A673 (cell line): ENCODE measurements around the gene LRRTM3. TPM values are rescaled to one million over a fixed set of nuclear protein-coding genes. Genes with fewer than 3 reads are reported as not detected.
A peak's percentile ranks its signal among the peaks of the same experiment; 100 is the strongest.

Experiments used
- BruUV-seq: library from RNA; stranded (reverse); fragments of 400-500 nt; replicated peaks from 2 replicates; lab custom pipeline; 2021; lab: Mats Ljungman, UMichigan
- CTCF ChIA-PET: fragments of 300-600 bp; sonication (Branson Sonifier 250); formaldehyde crosslinking; loops from one replicate; lab custom pipeline; 2022; ENCODE audit warnings: antibody characterized with exemption; lab: Charles Lee
- POLR2A ChIA-PET: fragments of 300-600 bp; sonication (Branson Sonifier 250); formaldehyde crosslinking; loops from one replicate; lab custom pipeline; 2022; ENCODE audit warnings: antibody characterized with exemption; ENCODE audit not compliant: low non-redundant PET; lab: Charles Lee
- DNase-seq: peaks from one replicate; pipeline ENCODE4 v3.0.0-alpha.2; 2015; ENCODE audit warnings: low spot score
- H3K27ac ChIP-seq: fragments of 200-600 bp; sonication (generic); 2 replicates; pipeline ENCODE4 v1.5.1; 2016; ENCODE audit warnings: mixed run types, low read depth, mild to moderate bottlenecking, mixed read lengths, antibody characterized with exemption, low read length; ENCODE audit not compliant: poor library complexity, severe bottlenecking
- H3K27me3 ChIP-seq: fragments of 200-600 bp; sonication (generic); replicated peaks from 2 replicates; pipeline ENCODE4 v1.6.1; 2017; ENCODE audit warnings: mixed run types, low read depth, mild to moderate bottlenecking, mixed read lengths, antibody characterized with exemption, low read length; ENCODE audit not compliant: insufficient read depth, poor library complexity
- H3K36me3 ChIP-seq: fragments of 200-600 bp; sonication (generic); 2 replicates; pipeline ENCODE4 v1.6.1; 2016; ENCODE audit warnings: mixed run types, mild to moderate bottlenecking, mixed read lengths, antibody characterized with exemption, low read length; ENCODE audit not compliant: insufficient read depth, poor library complexity, severe bottlenecking
- H3K4me1 ChIP-seq: fragments of 200-600 bp; sonication (generic); 2 replicates; pipeline ENCODE4 v1.6.1; 2017; ENCODE audit warnings: mixed run types, mild to moderate bottlenecking, mixed read lengths, antibody characterized with exemption, low read length; ENCODE audit not compliant: insufficient read depth, poor library complexity, severe bottlenecking
- H3K4me3 ChIP-seq: fragments of 200-600 bp; sonication (generic); 2 replicates; pipeline ENCODE4 v1.5.1; 2016; ENCODE audit warnings: low read depth, mixed run types, mild to moderate bottlenecking, mixed read lengths, low read length; ENCODE audit not compliant: poor library complexity, severe bottlenecking
- H3K9me3 ChIP-seq: fragments of 200-600 bp; sonication (generic); 2 replicates; pipeline ENCODE4 v1.6.1; 2016; ENCODE audit warnings: mixed run types, low read depth, mild to moderate bottlenecking, mixed read lengths, antibody characterized with exemption, low read length; ENCODE audit not compliant: poor library complexity, severe bottlenecking
- EZH2 ChIP-seq: fragments of 200-600 bp; sonication (generic); IDR thresholded peaks from 2 replicates; pipeline ENCODE4 v1.6.1; 2017; ENCODE audit warnings: borderline replicate concordance, low read depth, mild to moderate bottlenecking, mixed read lengths, antibody characterized with exemption, low read length; ENCODE audit not compliant: poor library complexity, severe bottlenecking
- intact Hi-C: fragments of 100-400 bp; cut with micrococcal nuclease; formaldehyde crosslinking; loops from one replicate; pipeline ENCODE4 v1.10.0; 2022; ENCODE audit not compliant: unreplicated experiment
- total RNA-seq: library from RNA; stranded (reverse); gene quantifications from 2 replicates; pipeline ENCODE4 v1.2.3, GENCODE V29; 2021
- TF ChIP-seq, protein P1 (sequence below): fragments of 300-800, 200-600 bp; sonication (generic); conservative IDR thresholded peaks from 2 replicates; pipeline ENCODE4 v1.5.1; 2017; ENCODE audit warnings: low read depth, mild to moderate bottlenecking, antibody characterized with exemption, low read length, moderate library complexity, mixed read lengths

LRRTM3 gene
- total RNA-seq, 1 experiment from 2014 or later = not detected

DNA sequence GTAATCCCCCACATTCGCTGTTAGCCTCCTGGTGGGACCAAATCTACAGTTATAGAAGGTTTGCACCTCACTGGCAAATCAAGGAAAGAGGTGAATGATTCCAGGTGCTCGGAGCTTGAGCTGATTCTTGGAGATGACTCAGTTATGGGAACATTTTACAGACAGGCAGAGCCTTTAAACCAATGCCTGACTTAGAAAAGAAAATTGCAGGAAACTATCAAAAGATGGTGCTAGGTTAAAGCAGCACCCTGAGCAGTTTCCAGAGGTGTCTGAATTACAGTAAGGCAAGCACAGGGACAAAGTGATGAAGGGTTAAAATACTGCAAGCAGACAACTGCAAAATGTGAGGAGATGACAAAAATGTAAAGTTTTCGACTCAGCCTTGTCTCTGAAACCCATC, 2.9 kb downstream of the LRRTM3 start:
- no peaks in the 10 kb centered on the region for H3K4me1 ChIP-seq
- CTCF ChIA-PET = no interaction called here
- peaks cover 62% of the 10 kb centered on the region for H3K27me3 ChIP-seq
- intact Hi-C loops = loop anchor here (5.0 kb wide), 1 partner anchor 854 kb away; no protein-coding TSS in a partner anchor
- BruUV-seq = no TSS peak
- no peak overlapping the region for H3K4me3 ChIP-seq
- no peak for DNase-seq
- POLR2A ChIA-PET = no interaction called here
- no peak overlapping the region for H3K27ac ChIP-seq
- H3K36me3 ChIP-seq = no peaks in the 10 kb centered on the region
- H3K9me3 ChIP-seq = no peaks in the 10 kb centered on the region
- TF ChIP-seq, protein P1, sequence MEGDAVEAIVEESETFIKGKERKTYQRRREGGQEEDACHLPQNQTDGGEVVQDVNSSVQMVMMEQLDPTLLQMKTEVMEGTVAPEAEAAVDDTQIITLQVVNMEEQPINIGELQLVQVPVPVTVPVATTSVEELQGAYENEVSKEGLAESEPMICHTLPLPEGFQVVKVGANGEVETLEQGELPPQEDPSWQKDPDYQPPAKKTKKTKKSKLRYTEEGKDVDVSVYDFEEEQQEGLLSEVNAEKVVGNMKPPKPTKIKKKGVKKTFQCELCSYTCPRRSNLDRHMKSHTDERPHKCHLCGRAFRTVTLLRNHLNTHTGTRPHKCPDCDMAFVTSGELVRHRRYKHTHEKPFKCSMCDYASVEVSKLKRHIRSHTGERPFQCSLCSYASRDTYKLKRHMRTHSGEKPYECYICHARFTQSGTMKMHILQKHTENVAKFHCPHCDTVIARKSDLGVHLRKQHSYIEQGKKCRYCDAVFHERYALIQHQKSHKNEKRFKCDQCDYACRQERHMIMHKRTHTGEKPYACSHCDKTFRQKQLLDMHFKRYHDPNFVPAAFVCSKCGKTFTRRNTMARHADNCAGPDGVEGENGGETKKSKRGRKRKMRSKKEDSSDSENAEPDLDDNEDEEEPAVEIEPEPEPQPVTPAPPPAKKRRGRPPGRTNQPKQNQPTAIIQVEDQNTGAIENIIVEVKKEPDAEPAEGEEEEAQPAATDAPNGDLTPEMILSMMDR = no peak
- TF ChIP-seq EZH2 = no peak

DNA sequence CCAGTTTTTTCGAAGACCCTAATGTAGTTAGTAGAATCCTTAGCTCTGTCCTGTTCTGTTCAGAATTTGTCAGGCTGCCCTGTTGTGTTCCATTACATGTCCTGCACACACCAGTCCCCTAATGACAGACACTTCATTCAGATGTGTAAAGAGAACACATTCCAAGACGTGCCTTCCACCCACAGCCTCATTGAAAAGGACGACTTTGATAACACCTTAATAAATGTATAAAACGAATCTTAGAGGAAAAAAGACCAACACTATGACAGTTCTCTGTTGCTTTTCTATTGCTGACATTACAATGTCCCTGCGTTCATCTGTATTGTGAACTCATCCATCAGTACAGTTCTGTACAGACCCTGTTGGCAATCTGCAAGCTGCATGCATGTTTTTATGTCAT, 3.5 kb downstream of the LRRTM3 start:
- H3K4me3 ChIP-seq = no peak overlapping the region
- H3K9me3 ChIP-seq = no peaks in the 10 kb centered on the region
- H3K36me3 ChIP-seq = no peaks in the 10 kb centered on the region
- intact Hi-C loops = loop anchor here (5.0 kb wide), 1 partner anchor 853 kb away; no protein-coding TSS in a partner anchor
- H3K27me3 ChIP-seq = peaks cover 60% of the 10 kb centered on the region
- CTCF ChIA-PET = no interaction called here
- H3K4me1 ChIP-seq = no peaks in the 10 kb centered on the region
- TF ChIP-seq, protein P1 = no peak
- TF ChIP-seq EZH2 = no peak
- BruUV-seq = no TSS peak
- DNase-seq = no peak
- POLR2A ChIA-PET = no interaction called here
- no peak overlapping the region for H3K27ac ChIP-seq

DNA sequence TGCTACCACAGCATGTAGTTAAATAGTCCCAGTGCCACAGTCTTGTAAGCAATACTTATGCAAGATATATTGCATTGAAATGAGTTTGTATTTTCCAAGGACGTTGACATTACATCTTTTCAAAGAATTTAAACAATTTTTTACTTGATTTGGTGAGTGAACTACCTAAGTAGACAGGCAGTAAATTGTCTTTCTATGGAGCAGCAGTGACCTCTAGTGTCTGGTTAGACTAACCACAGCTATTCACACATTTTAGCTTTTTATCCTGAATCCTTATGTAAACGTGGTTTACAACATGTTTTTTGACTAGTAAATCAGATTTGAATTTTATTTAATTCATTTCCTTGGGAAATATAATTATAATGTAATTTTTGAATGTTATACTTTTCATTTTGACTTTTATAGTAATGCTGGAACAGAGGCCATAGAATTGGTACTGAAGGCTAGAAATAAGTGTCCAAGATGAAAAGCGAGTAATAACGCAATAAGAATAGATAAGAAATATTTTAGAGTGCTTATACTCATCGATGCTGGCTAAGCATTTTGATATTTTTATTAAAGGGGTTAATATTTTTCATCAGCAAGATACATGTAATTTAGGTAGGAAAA, 5.6 kb downstream of the LRRTM3 start:
- Histone ChIP-seq H3K9me3 (no peaks in the 10 kb centered on the region), H3K4me3 (no peak overlapping the region), H3K27me3 (peaks cover 41% of the 10 kb centered on the region), H3K27ac (no peak overlapping the region), H3K4me1 (no peaks in the 10 kb centered on the region), H3K36me3 (no peaks in the 10 kb centered on the region)
- intact Hi-C loops = loop anchor here (5.0 kb wide), 2 partner anchors 591 to 749 kb away; no protein-coding TSS in a partner anchor
- TF ChIP-seq EZH2 = no peak
- TF ChIP-seq, protein P1 = peak; percentile 87
- POLR2A ChIA-PET = no interaction called here
- DNase-seq = peak; percentile 64
- CTCF ChIA-PET = interaction anchor here (0.7 to 1.1 kb wide), 2 partner anchors 14 to 1817 kb away, joined by 3 to 4 read pairs; no protein-coding TSS in a partner anchor
- BruUV-seq = no TSS peak
